ENCODE measurements around the gene NOL4L.
"Not testable (repeated sequence)": the region's sequence is repeated elsewhere in the genome, so short reads cannot be mapped to it uniquely, and the experiment has no call there.

NOL4L gene

GRCh38 chr20:32596681-32597252 lies 11.6 kb upstream of the NOL4L start:
- no peak overlapping the region for H3K4me3 ChIP-seq (ENCODE audit: low read depth, low read length)
- DNase-seq (ENCODE audit: low read depth) = no peak
- TF ChIP-seq CTCF (IDR thresholded peaks at IDR 0.05; ENCODE audit: insufficient read depth, low read depth, low read length, missing control alignments) = no peak

GRCh38 chr20:32595143-32595542 lies 10.0 kb upstream of the NOL4L start:
- DNase-seq (ENCODE audit: low read depth) = no peak
- H3K4me3 ChIP-seq (ENCODE audit: low read depth, low read length) = no peak overlapping the region
- TF ChIP-seq CTCF (IDR thresholded peaks at IDR 0.05; ENCODE audit: insufficient read depth, low read depth, low read length, missing control alignments) = no peak

GRCh38 chr20:32594669-32595068 lies 9.5 kb upstream of the NOL4L start:
- DNase-seq (ENCODE audit: low read depth); H3K4me3 ChIP-seq (ENCODE audit: low read depth, low read length): not testable (repeated sequence)

GRCh38 chr20:32594204-32594603 lies 9.1 kb upstream of the NOL4L start:
- no peak for TF ChIP-seq CTCF (IDR thresholded peaks at IDR 0.05; ENCODE audit: insufficient read depth, low read depth, low read length, missing control alignments)
- DNase-seq (ENCODE audit: low read depth) = no peak

GRCh38 chr20:32592616-32593015 lies 7.5 kb upstream of the NOL4L start:
- H3K4me3 ChIP-seq (ENCODE audit: low read depth, low read length) = not testable (repeated sequence)

More at GRCh38 chr20:32594204-32594603, 9.1 kb upstream of the NOL4L start:
- H3K4me3 ChIP-seq (ENCODE audit: low read depth, low read length) = no peak overlapping the region

GRCh38 chr20:32592022-32592421 lies 6.9 kb upstream of the NOL4L start:
- no peak for DNase-seq (ENCODE audit: low read depth)
- no peak for TF ChIP-seq CTCF (IDR thresholded peaks at IDR 0.05; ENCODE audit: insufficient read depth, low read depth, low read length, missing control alignments)
- H3K4me3 ChIP-seq (ENCODE audit: low read depth, low read length) = no peak overlapping the region

More at GRCh38 chr20:32592616-32593015, 7.5 kb upstream of the NOL4L start:
- not testable (repeated sequence) for DNase-seq (ENCODE audit: low read depth)

GRCh38 chr20:32589769-32590168 lies 4.6 kb upstream of the NOL4L start:
- TF ChIP-seq CTCF (IDR thresholded peaks at IDR 0.05; ENCODE audit: insufficient read depth, low read depth, low read length, missing control alignments) = no peak
- no peak overlapping the region for H3K4me3 ChIP-seq (ENCODE audit: low read depth, low read length)
- DNase-seq (ENCODE audit: low read depth) = no peak

- no peak overlapping the region for H3K4me3 ChIP-seq (ENCODE audit: low read depth, low read length)
- no peak for DNase-seq (ENCODE audit: low read depth)
- no peak for TF ChIP-seq CTCF (IDR thresholded peaks at IDR 0.05; ENCODE audit: insufficient read depth, low read depth, low read length, missing control alignments)
Observed at GRCh38 chr20:32589256-32589655, 4.1 kb upstream of the NOL4L start.
